ENCODE measurements around the gene ABCA12. TPM values are rescaled to one million over a fixed set of nuclear protein-coding genes. Genes with fewer than 3 reads are reported as not detected.

Gene ABCA12
- total RNA-seq, 6 experiments from 2014 or later, result 0.05 to 0.38 (median 0.08) TPM; not detected in 1

GRCh38 chr2:214995926-214996670 is 142.3 kb downstream of the ABCA12 start:
- no peaks in the 10 kb centered on the region for H3K4me1 Mint-ChIP-seq (ENCODE audit: low read depth)
- no peaks in the 10 kb centered on the region; the same call in 1 of the 2 replicates for H3K27me3 Mint-ChIP-seq (ENCODE audit: insufficient read depth)
- H3K36me3 Mint-ChIP-seq (ENCODE audit: low read depth), result no peaks in the 10 kb centered on the region
- TF ChIP-seq, protein P1, sequence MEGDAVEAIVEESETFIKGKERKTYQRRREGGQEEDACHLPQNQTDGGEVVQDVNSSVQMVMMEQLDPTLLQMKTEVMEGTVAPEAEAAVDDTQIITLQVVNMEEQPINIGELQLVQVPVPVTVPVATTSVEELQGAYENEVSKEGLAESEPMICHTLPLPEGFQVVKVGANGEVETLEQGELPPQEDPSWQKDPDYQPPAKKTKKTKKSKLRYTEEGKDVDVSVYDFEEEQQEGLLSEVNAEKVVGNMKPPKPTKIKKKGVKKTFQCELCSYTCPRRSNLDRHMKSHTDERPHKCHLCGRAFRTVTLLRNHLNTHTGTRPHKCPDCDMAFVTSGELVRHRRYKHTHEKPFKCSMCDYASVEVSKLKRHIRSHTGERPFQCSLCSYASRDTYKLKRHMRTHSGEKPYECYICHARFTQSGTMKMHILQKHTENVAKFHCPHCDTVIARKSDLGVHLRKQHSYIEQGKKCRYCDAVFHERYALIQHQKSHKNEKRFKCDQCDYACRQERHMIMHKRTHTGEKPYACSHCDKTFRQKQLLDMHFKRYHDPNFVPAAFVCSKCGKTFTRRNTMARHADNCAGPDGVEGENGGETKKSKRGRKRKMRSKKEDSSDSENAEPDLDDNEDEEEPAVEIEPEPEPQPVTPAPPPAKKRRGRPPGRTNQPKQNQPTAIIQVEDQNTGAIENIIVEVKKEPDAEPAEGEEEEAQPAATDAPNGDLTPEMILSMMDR (IDR thresholded peaks at IDR 0.05), result no peak
- no peak for DNase-seq
- no peak overlapping the region for H3K4me3 Mint-ChIP-seq
- no peak overlapping the region for H3K27ac Mint-ChIP-seq
- no peaks in the 10 kb centered on the region for H3K9me3 Mint-ChIP-seq

DNA sequence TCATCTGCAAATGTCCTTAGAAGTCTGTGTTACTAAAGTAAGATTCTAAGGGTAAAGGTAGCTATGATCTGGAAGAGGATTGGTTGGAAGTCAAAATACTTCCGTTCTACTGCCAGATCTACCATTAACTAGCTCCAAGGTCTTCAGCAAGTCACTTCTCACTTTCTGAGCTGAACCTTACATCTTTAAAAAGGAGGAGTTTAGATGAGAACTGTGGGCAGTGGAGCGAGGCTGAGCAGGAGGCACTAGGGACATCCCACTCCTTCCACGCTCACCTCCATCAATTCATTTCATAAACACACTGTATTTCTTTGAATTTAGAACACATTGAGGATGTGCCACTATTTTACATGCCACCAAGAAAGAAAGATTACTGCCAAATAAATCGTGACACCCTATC is 143.0 kb downstream of the ABCA12 start:
- no peaks in the 10 kb centered on the region for H3K4me1 Mint-ChIP-seq (ENCODE audit: low read depth)
- DNase-seq, result no peak
- H3K27ac Mint-ChIP-seq, result no peak overlapping the region
- no peaks in the 10 kb centered on the region; the same call in 1 of the 2 replicates for H3K27me3 Mint-ChIP-seq (ENCODE audit: insufficient read depth)
- H3K9me3 Mint-ChIP-seq, result no peaks in the 10 kb centered on the region
- H3K36me3 Mint-ChIP-seq (ENCODE audit: low read depth), result no peaks in the 10 kb centered on the region
- TF ChIP-seq, protein P1 (IDR thresholded peaks at IDR 0.05), result no peak
- no peak overlapping the region for H3K4me3 Mint-ChIP-seq

DNA sequence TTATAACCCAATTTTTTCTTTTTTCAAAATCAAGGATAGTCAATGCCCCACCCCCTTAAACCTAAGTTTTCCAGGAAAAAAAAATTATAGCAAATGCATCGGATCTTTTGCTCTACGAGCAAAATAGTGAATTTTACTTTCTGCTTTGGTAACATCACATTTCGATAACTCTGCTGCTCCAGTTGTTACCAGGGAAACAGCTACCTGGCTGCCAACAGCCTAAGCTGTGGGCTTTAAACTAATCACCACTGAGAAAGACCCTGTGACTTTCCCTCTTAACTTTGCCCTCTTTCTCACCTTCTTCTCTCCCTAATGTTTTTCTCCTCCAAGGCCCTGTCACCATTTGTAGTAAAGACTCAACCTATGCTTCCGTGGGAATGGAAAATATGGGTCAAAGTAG is 145.5 kb downstream of the ABCA12 start:
- DNase-seq, result no peak
- no peak overlapping the region for H3K27ac Mint-ChIP-seq
- no peak overlapping the region for H3K4me3 Mint-ChIP-seq
- H3K27me3 Mint-ChIP-seq (ENCODE audit: insufficient read depth), result no peaks in the 10 kb centered on the region; the same call in 1 of the 2 replicates
- H3K9me3 Mint-ChIP-seq, result no peaks in the 10 kb centered on the region
- H3K4me1 Mint-ChIP-seq (ENCODE audit: low read depth), result no peaks in the 10 kb centered on the region
- TF ChIP-seq, protein P1 (IDR thresholded peaks at IDR 0.05), result no peak
- no peaks in the 10 kb centered on the region for H3K36me3 Mint-ChIP-seq (ENCODE audit: low read depth)

DNA sequence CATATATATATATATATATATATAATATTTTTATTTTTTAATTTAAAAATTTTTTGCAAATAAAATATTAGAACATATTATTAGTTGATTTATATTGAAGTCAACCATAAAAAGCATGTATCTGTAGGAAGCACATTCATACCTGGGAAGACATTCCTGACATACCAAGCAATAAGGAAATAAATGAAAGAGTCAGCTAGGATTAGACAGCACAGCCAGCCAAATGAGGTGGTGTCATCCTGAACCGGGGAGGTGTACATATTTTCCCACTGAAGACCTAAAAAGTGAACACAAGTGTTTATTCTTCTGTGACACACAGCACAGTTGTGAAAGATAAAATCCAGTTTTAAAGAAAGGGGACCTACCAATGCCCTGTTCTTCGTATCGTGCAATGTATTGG is 149.2 kb downstream of the ABCA12 start:
- no peaks in the 10 kb centered on the region for H3K36me3 Mint-ChIP-seq (ENCODE audit: low read depth)
- no peak overlapping the region for H3K4me3 Mint-ChIP-seq
- H3K9me3 Mint-ChIP-seq, result no peaks in the 10 kb centered on the region
- H3K27ac Mint-ChIP-seq, result no peak overlapping the region
- H3K27me3 Mint-ChIP-seq (ENCODE audit: insufficient read depth), result peaks cover 2% of the 10 kb centered on the region; the same call in 1 of the 2 replicates
- TF ChIP-seq, protein P1 (IDR thresholded peaks at IDR 0.05), result no peak
- no peaks in the 10 kb centered on the region for H3K4me1 Mint-ChIP-seq (ENCODE audit: low read depth)
- no peak for DNase-seq

DNA sequence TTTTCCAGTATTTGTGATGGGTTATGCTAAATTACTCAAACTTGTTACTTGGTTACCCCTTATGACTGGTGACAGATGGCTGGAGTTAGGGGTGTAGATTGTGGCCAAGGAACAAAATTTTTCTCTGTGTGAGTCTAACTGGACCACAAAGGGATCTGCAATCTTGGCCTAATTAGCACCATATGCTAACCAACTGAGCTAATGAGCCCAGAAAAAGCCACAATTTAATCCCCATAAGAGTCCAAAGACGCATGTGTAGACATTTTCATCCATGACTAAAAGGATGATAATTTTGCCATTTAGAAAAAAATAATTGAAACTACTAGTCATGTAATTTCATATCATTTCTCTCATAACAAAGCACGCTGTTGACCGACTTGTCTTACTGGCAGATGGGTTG is 151.2 kb downstream of the ABCA12 start:
- Mint-ChIP-seq H3K4me3 (no peak overlapping the region), H3K4me1 (ENCODE audit: low read depth) (no peaks in the 10 kb centered on the region), H3K9me3 (no peaks in the 10 kb centered on the region), H3K27ac (no peak overlapping the region), H3K27me3 (ENCODE audit: insufficient read depth) (peaks cover 2% of the 10 kb centered on the region; the same call in 1 of the 2 replicates), H3K36me3 (ENCODE audit: low read depth) (no peaks in the 10 kb centered on the region)
- no peak for DNase-seq
- TF ChIP-seq, protein P1 (IDR thresholded peaks at IDR 0.05), result no peak

All from HFFc6 (cell line).